ENCODE data around the gene ZNF585A.
"Not testable (repeated sequence)": the region's sequence is repeated elsewhere in the genome, so short reads cannot be mapped to it uniquely, and the experiment has no call there.

Gene ZNF585A

GRCh38 chr19:37172368-37173366 lies at the start of gene ZNF585A:
TSS of gene ZNF585A (minus strand) at chr19:37172695. CDS start at chr19:37169910, 2,785 bp downstream.
- peak; percentile 92 for DNase-seq (ENCODE audit: low read depth)

- no peak for DNase-seq (ENCODE audit: low read depth)
Measured at GRCh38 chr19:37221136-37221535, 48.6 kb upstream of the ZNF585A start.

- DNase-seq (ENCODE audit: low read depth) = no peak
Measured at GRCh38 chr19:37220383-37220782, 47.9 kb upstream of the ZNF585A start.

- DNase-seq (ENCODE audit: low read depth) = no peak
Measured at GRCh38 chr19:37218592-37218935, 46.1 kb upstream of the ZNF585A start.

- DNase-seq (ENCODE audit: low read depth) = peak; percentile 97
Measured at GRCh38 chr19:37217775-37218591, 45.5 kb upstream of the ZNF585A start, which contains the start of gene ZNF383. TSS of gene ZNF383 (plus strand) at chr19:37218214. CDS start at chr19:37230454, 12,240 bp downstream.

- DNase-seq (ENCODE audit: low read depth) = no peak
Measured at GRCh38 chr19:37217480-37217774, 44.9 kb upstream of the ZNF585A start.

- DNase-seq (ENCODE audit: low read depth) = no peak
Measured at GRCh38 chr19:37197768-37198167, 25.3 kb upstream of the ZNF585A start.

GRCh38 chr19:37197115-37197514 lies 24.6 kb upstream of the ZNF585A start:
- not testable (repeated sequence) for DNase-seq (ENCODE audit: low read depth)

- DNase-seq (ENCODE audit: low read depth) = not testable (repeated sequence)
Measured at GRCh38 chr19:37195248-37195647, 22.8 kb upstream of the ZNF585A start.

GRCh38 chr19:37186071-37186470 lies 13.6 kb upstream of the ZNF585A start:
- DNase-seq (ENCODE audit: low read depth) = not testable (repeated sequence)

- no peak for DNase-seq (ENCODE audit: low read depth)
Measured at GRCh38 chr19:37165635-37166034, 6.9 kb downstream of the ZNF585A start.

- DNase-seq (ENCODE audit: low read depth) = no peak
Measured at GRCh38 chr19:37160153-37160552, 12.3 kb downstream of the ZNF585A start.

GRCh38 chr19:37148214-37148613 lies 24.3 kb downstream of the ZNF585A start:
- DNase-seq (ENCODE audit: low read depth) = no peak

GRCh38 chr19:37136111-37136510 lies 36.4 kb downstream of the ZNF585A start:
- no peak for DNase-seq (ENCODE audit: low read depth)

- DNase-seq (ENCODE audit: low read depth) = no peak
Measured at GRCh38 chr19:37128821-37129177, 43.7 kb downstream of the ZNF585A start.

- no peak for DNase-seq (ENCODE audit: low read depth)
Measured at GRCh38 chr19:37127999-37128820, 44.3 kb downstream of the ZNF585A start.

- not testable (repeated sequence) for DNase-seq (ENCODE audit: low read depth)
Measured at GRCh38 chr19:37122093-37122492, 50.4 kb downstream of the ZNF585A start.

- no peak for DNase-seq (ENCODE audit: low read depth)
Measured at GRCh38 chr19:37114001-37114400, 58.5 kb downstream of the ZNF585A start.

- DNase-seq (ENCODE audit: low read depth) = not testable (repeated sequence)
Measured at GRCh38 chr19:37111753-37112152, 60.7 kb downstream of the ZNF585A start.

- not testable (repeated sequence) for DNase-seq (ENCODE audit: low read depth)
Measured at GRCh38 chr19:37104135-37104534, 68.4 kb downstream of the ZNF585A start.

GRCh38 chr19:37098570-37098969 lies 73.9 kb downstream of the ZNF585A start:
- no peak for DNase-seq (ENCODE audit: low read depth)

- no peak for DNase-seq (ENCODE audit: low read depth)
Measured at GRCh38 chr19:37095859-37096258, 76.6 kb downstream of the ZNF585A start.
